Pancreas (tissue), 10 donors: ENCODE measurements around the gene KRTAP1-4. TPM values are rescaled to one million over a fixed set of nuclear protein-coding genes. Genes with fewer than 3 reads are reported as not detected.
"Not testable (repeated sequence)": the region's sequence is repeated elsewhere in the genome, so short reads cannot be mapped to it uniquely, and the experiment has no call there.

ENCODE experiments used
- ATAC-seq, 4 donors: fragments of 200-7000 bp; cut with Tn5 transposase; one replicate each; pipeline versions ENCODE4 v1.8.0 to v1.9.1; 2020; ENCODE audit warnings: mild to moderate bottlenecking in 4 of 4, moderate library complexity in 4 of 4
- DNase-seq, 6 donors: peaks; one replicate each; pipeline ENCODE4 v3.0.0-alpha.2; 2020
- FAIRE-seq: peaks from 2 replicates; lab custom pipeline; 2012; peaks lifted over from hg19 to GRCh38; lab: Jason Lieb, UNC
- H3K27ac ChIP-seq, 4 donors: fragments of 200-600 bp; sonication (generic); 1 replicate in 3 of 4; 2 replicates in 1 of 4; pipeline versions ENCODE4 v1.5.0 to v1.8.0; 2020
- H3K27me3 ChIP-seq, 4 donors: fragments of 200-600 bp; one replicate each; pipeline ENCODE4 v1.8.0; 2021
- H3K36me3 ChIP-seq, 3 donors: fragments of 200-600 bp; sonication (generic) in 1 of 3; one replicate each; pipeline versions ENCODE4 v1.5.0 to v1.8.0; 2020 to 2021
- H3K4me1 ChIP-seq, 3 donors: fragments of 200-600 bp; one replicate each; pipeline ENCODE4 v1.8.0; 2021
- H3K4me3 ChIP-seq, 4 donors: fragments of 200-600 bp; sonication (generic) in 2 of 4; one replicate each; pipeline versions ENCODE4 v1.5.0 to v1.8.0; 2020 to 2021
- H3K9me3 ChIP-seq, 4 donors: fragments of 200-600 bp; one replicate each; pipeline ENCODE4 v1.8.0; 2021
- CTCF ChIP-seq, 4 donors: fragments of 200-600 bp; sonication (generic) in 3 of 4; IDR thresholded peaks; one replicate each; pipeline versions ENCODE4 v1.5.0 to v1.8.0; 2021; ENCODE audit warnings: antibody characterized with exemption in 4 of 4
- WGBS, 2 donors: extraction: QIAGEN DNeasy Blood & Tissue Kit; methylation state at CpG; one replicate each; pipeline ENCODE4 v1.1.7; 2013; 5-methylcytosine and 5-hydroxymethylcytosine counted together
- intact Hi-C, 3 donors: fragments of 100-400 bp; cut with DNase I; formaldehyde crosslinking; loops; one replicate each; pipeline versions ENCODE4 v1.11.1 to v1.14.2; 2022
- polyA plus RNA-seq, 2 donors: library from polyadenylated mRNA; stranded (reverse); fragments of 200-250 nt; gene quantifications; one replicate each; pipeline ENCODE4 v1.2.3, GENCODE V29; 2013
- total RNA-seq, 6 donors: library from RNA; stranded (reverse); fragmentation: NEBNext Ultra II Directional in 4 of 6; extraction: Animal tissue kit (Norgen Biotek cat#: 25700) in 4 of 6; gene quantifications; one replicate each; pipeline versions ENCODE4 v1.2.1 to v1.2.4, GENCODE V29; 2021 to 2023
- donor health status: healthy with polysubstance abuse.
- donor health status: DM: no; HTN: no; CAD: no; lungs with moderate emphysema.
- donor health status: DM: no; HTN: no; CAD: no.
- donor health status: control.
- donor health status: control.
- donor health status: Bipolar disorder and iron deficiency.
- donor health status: DM: yes; HTN: yes; CAD: no.
- donor health status: DM: no; HTN: no; CAD: no.
- donor health status: DM: no; HTN: no; CAD: no.
- donor health status: DM: yes; HTN: yes; CAD: no.

KRTAP1-4 gene
- total and polyA plus RNA-seq, 8 donors = not detected

GRCh38 chr17:41048441-41048840 is 18.4 kb upstream of the KRTAP1-4 start:
- FAIRE-seq (no peak), ATAC-seq (no peak), DNase-seq (no peak)
- peaks cover 0 to 7% (median 2%) of the 10 kb centered on the region in 4 donors for H3K27me3 ChIP-seq
- H3K27ac ChIP-seq = no peak overlapping the region
- no peak overlapping the region for H3K4me3 ChIP-seq
- H3K4me1 ChIP-seq = no peaks in the 10 kb centered on the region
- intact Hi-C loops = no loop called here
- no peaks in the 10 kb centered on the region for H3K36me3 ChIP-seq
- no peaks in the 10 kb centered on the region for H3K9me3 ChIP-seq
- TF ChIP-seq CTCF (IDR thresholded peaks at IDR 0.05) = no peak
- WGBS, 2 donors = 65 to 68% methylated on average over 7 of the region's 7 CpGs

- intact Hi-C loops, FAIRE-seq: not testable (repeated sequence)
- 38 to 48% methylated on average over 7 to 10 of the region's 33 CpGs for WGBS, 2 donors
These were observed 16.9 kb upstream of the KRTAP1-4 start, which contains the start of gene KRTAP2-1 for GRCh38 chr17:41046735-41047465. Gene KRTAP2-1, minus strand, starts transcription at chr17:41047316. Its CDS starts 49 bp downstream, at chr17:41047267.

DNA sequence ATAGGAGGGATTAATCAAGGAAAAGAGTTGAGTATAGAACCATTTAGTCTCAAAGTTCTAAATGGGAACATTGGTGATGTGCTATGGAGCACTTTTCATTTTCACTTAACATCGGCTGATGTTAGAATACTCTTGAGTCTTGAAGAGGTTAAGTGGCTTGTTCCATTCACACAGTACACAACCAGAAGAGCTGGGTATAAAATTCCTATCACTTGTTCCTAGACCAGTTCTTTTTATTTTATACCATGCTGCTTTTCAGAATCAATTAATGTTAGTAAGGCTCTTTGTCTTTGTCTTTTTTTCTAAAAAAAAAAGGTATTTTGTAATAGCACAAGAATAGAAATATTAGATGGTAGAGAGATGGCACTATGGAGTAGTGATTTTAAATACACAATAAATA is 13.0 kb upstream of the KRTAP1-4 start:
- ATAC-seq = no peak
- FAIRE-seq = no peak
- Histone ChIP-seq H3K4me1 (peaks cover 0 to 7% (median 5%) of the 10 kb centered on the region in 3 donors), H3K27ac (no peak overlapping the region), H3K27me3 (peaks cover 0 to 4% (median under 1%) of the 10 kb centered on the region in 4 donors), H3K4me3 (no peak overlapping the region), H3K9me3 (no peaks in the 10 kb centered on the region), H3K36me3 (no peaks in the 10 kb centered on the region)
- intact Hi-C loops = no loop called here
- WGBS, 2 donors = 92 to 94% methylated on average over 1 of the region's 1 CpG
- TF ChIP-seq CTCF (IDR thresholded peaks at IDR 0.05) = no peak
- no peak for DNase-seq

More at GRCh38 chr17:41046735-41047465, 16.9 kb upstream of the KRTAP1-4 start, which contains the start of gene KRTAP2-1:
- ATAC-seq, H3K9me3 ChIP-seq, H3K36me3 ChIP-seq, H3K4me1 ChIP-seq, H3K27ac ChIP-seq, H3K4me3 ChIP-seq, H3K27me3 ChIP-seq, DNase-seq: not testable (repeated sequence)

DNA sequence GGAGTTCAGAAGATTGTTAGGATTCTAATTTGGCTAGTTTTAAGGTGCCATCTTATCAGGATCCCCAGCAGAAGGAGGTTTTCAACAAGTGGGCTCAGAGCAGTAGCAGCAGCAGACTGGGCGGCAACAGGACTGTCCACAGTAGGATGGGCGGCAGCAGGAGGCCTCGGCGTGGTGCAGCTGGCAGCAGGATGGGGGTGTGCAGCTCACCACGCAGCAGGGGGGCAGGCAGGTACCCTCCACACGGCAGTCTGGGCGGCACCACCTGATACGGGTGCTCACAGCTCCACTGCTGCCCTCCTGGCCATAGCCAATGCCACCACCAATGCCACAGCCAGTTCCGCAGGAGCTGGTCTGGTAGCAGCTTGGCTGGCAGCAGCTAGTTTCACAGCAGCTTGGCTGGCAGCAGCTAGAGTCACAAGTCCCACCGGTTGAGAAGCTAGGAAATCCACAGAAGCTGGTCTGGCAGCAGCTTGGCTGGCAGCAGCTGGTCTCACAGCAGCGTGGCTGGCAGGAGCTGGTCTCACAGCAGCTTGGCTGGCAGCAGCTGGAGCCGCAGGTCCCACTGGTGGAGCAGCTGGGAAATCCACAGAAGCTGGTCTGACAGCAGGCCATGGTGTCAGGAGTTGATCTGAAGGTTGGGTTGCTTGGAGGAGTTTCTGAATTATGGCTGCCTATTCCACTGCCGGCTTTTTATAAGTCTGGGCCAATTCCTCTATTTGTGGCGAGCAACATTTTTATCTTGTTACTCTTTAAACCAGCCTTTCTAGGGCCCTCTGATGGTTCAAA is 11.0 kb upstream of the KRTAP1-4 start, which contains the start of gene KRTAP1-1:
Gene KRTAP1-1, minus strand, starts transcription at position 668 of the 789 bp plus-strand sequence. Its CDS starts 53 bp downstream, at position 615.
- H3K27me3 ChIP-seq, H3K36me3 ChIP-seq, H3K9me3 ChIP-seq, H3K4me3 ChIP-seq, intact Hi-C loops, H3K4me1 ChIP-seq, FAIRE-seq: not testable (repeated sequence)
- DNase-seq = peak; percentile 19 to 90 (median 70)
- ATAC-seq = peak; percentile 70 to 90 (median 86)
- H3K27ac ChIP-seq = peak within 1 kb of the TSS in 3 of 4 donors; percentile 15 to 55 (median 26)
- WGBS, 2 donors = 43 to 47% methylated on average over 12 to 14 of the region's 14 CpGs

- Histone ChIP-seq H3K4me1 (peaks cover 0 to 7% (median 5%) of the 10 kb centered on the region in 3 donors), H3K27me3 (no peaks in the 10 kb centered on the region), H3K27ac (no peak overlapping the region), H3K4me3 (no peak overlapping the region), H3K36me3 (no peaks in the 10 kb centered on the region), H3K9me3 (no peaks in the 10 kb centered on the region)
- TF ChIP-seq CTCF (IDR thresholded peaks at IDR 0.05) = no peak
- no peak for FAIRE-seq
- intact Hi-C loops = no loop called here
- 68 to 87% methylated on average over 2 of the region's 2 CpGs for WGBS, 2 donors
- no peak for ATAC-seq
- DNase-seq = no peak
These were observed 7.9 kb upstream of the KRTAP1-4 start for GRCh38 chr17:41037853-41038350.

GRCh38 chr17:41034346-41034935 is 4.4 kb upstream of the KRTAP1-4 start, which contains the start of gene KRTAP1-3:
Gene KRTAP1-3, minus strand, starts transcription at chr17:41034874. Its CDS starts 53 bp downstream, at chr17:41034821.
- H3K27ac ChIP-seq, H3K27me3 ChIP-seq, H3K4me3 ChIP-seq, H3K9me3 ChIP-seq, ATAC-seq, intact Hi-C loops, FAIRE-seq, H3K4me1 ChIP-seq, H3K36me3 ChIP-seq: not testable (repeated sequence)
- peak in 1 of 6 donors; percentile 33 for DNase-seq
- WGBS, 2 donors = 78 to 83% methylated on average over 10 of the region's 10 CpGs
